ENCODE results near the gene SRPK3.

Gene SRPK3

GRCh38 chrX:153762626-153763173 lies 18.1 kb upstream of the SRPK3 start:
- TF ChIP-seq REST (IDR thresholded peaks at IDR 0.05; ENCODE audit: insufficient replicate concordance, low read depth) (no peak), SPI1 (IDR thresholded peaks at IDR 0.05; ENCODE audit: borderline replicate concordance, low read depth) (no peak), GABPA (IDR thresholded peaks at IDR 0.05; ENCODE audit: low read depth) (no peak), POLR2AphosphoS5 (IDR thresholded peaks at IDR 0.05; ENCODE audit: low read depth) (no peak)
- H3K4me3 ChIP-seq (replicated peaks; ENCODE audit: insufficient read depth, low read length), result no peak overlapping the region
- no peaks in the 10 kb centered on the region for H3K27me3 ChIP-seq (ENCODE audit: insufficient read depth, poor library complexity, severe bottlenecking)
- DNase-seq (ENCODE audit: low read depth in 1 of 2, low spot score in 1 of 2), result no peak
- H3K27ac ChIP-seq (replicated peaks), result no peak overlapping the region

DNA sequence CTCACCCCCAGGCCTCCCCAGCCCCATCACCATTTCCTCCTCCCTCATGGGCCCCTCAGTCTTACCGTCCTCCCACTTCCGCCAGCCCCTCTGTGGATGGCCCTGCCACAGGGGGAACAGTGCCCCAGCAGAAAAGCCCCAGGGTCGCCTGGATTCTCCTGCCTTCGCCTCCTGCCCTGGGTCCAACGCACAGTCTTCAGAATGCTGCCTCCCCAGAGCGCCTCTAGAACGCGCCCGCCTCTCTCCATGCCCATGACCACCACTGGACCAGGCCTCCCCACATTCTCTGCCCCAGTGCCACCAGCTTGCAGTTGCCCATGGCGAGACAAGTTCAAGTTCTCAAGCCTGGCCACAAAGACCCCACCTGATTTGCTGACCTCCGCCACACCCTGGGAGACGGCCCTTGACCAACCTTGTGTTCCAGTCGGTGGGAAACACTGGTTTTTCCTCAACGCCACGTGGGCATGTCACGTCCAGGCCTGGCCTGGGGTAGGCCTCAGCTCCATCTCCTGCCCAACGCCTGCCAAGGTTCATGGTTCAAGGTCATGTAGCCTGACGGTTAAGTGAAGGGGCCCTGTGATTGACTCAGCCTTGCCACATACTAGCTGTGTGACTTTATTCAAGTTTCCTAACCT lies 17.4 kb upstream of the SRPK3 start:
- Histone ChIP-seq H3K4me3 (replicated peaks; ENCODE audit: insufficient read depth, low read length) (no peak overlapping the region), H3K27me3 (ENCODE audit: insufficient read depth, poor library complexity, severe bottlenecking) (no peaks in the 10 kb centered on the region), H3K27ac (replicated peaks) (no peak overlapping the region)
- no peak for DNase-seq (ENCODE audit: low read depth in 1 of 2, low spot score in 1 of 2)
- TF ChIP-seq REST (IDR thresholded peaks at IDR 0.05; ENCODE audit: insufficient replicate concordance, low read depth) (no peak), GABPA (IDR thresholded peaks at IDR 0.05; ENCODE audit: low read depth) (no peak), SPI1 (IDR thresholded peaks at IDR 0.05; ENCODE audit: borderline replicate concordance, low read depth) (no peak), CTCF (IDR thresholded peaks at IDR 0.05; ENCODE audit: insufficient read depth, low read length) (no peak), POLR2AphosphoS5 (IDR thresholded peaks at IDR 0.05; ENCODE audit: low read depth) (no peak)

DNA sequence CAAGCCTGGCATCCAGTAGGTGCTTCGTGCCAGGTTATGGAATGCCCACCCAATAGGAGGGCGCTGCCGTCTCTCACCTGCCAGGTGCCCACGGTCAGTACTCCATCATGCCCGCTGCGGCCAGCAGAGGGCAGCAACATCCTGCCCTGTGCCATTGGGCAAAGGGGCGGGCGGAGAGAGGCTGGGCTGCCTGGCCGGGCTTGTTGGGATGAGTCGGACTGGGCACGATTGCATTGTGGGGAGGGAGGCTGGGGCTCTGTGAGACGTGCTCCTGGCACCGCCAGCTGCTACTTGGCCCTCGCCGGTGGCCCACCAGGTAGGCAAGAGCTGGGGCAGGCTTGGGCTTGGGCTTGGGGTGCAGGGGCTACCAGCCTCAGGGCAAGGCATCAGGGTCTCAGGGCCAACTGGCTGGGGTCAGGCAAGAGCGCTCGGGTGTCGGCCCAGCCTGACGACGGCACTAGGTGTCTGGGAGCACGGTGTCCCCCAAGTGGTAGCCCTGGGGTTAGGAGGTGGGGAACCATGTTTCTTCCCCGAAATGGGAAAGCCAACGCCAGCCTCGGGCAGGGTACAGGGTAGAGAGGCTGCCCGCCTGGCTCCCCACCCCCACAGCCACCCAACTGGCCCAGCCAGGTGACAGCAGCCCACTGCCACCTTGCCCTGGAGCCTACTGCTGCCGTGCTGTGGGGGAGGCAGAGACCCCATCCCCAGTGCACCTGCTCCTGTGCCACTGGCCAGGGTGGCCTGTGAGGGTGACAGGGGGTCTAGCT lies 16.7 kb upstream of the SRPK3 start, which contains the start of gene PLXNB3:
PLXNB3 (plus strand) TSS at position 261 of the 767 bp plus-strand sequence. CDS start 1,287 bp downstream, outside the sequence.
- no peak for TF ChIP-seq GABPA (IDR thresholded peaks at IDR 0.05; ENCODE audit: low read depth)
- peak; percentile 49 for TF ChIP-seq CTCF (IDR thresholded peaks at IDR 0.05; ENCODE audit: insufficient read depth, low read length)
- H3K27me3 ChIP-seq (ENCODE audit: insufficient read depth, poor library complexity, severe bottlenecking), result no peaks in the 10 kb centered on the region
- H3K27ac ChIP-seq (replicated peaks), result no peak within 1 kb of the TSS
- no peak within 1 kb of the TSS for H3K4me3 ChIP-seq (replicated peaks; ENCODE audit: insufficient read depth, low read length)
- peak; percentile 29 to 77 for DNase-seq (ENCODE audit: low read depth in 1 of 2, low spot score in 1 of 2)

DNA sequence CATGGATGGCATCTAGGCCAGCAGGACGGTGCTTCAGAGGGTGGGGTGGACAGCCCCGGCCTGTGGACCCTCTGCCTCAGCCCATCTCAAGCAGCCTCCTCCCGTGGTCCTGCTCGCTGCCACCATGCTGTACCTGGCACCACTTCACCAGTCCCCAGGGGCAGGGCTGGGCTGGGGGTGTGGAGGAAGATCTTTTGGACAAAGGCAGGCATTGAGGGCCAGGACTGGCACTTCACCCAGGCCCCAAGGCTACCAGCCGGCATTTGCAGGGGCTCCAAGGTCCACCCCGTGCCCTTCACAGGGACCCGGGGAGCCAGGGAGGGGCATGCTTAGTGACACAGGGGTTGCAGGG lies 16.1 kb upstream of the SRPK3 start:
- DNase-seq (ENCODE audit: low read depth in 1 of 2, low spot score in 1 of 2), result no peak
- H3K4me3 ChIP-seq (replicated peaks; ENCODE audit: insufficient read depth, low read length), result no peak overlapping the region
- H3K27ac ChIP-seq (replicated peaks), result no peak overlapping the region

More for the DNA sequence above, 16.1 kb upstream of the SRPK3 start:
- no peaks in the 10 kb centered on the region for H3K27me3 ChIP-seq (ENCODE audit: insufficient read depth, poor library complexity, severe bottlenecking)
- TF ChIP-seq GABPA (IDR thresholded peaks at IDR 0.05; ENCODE audit: low read depth), result no peak
- no peak for TF ChIP-seq SPI1 (IDR thresholded peaks at IDR 0.05; ENCODE audit: borderline replicate concordance, low read depth)
- TF ChIP-seq POLR2AphosphoS5 (IDR thresholded peaks at IDR 0.05; ENCODE audit: low read depth), result no peak
- no peak for TF ChIP-seq REST (IDR thresholded peaks at IDR 0.05; ENCODE audit: insufficient replicate concordance, low read depth)
- no peak for TF ChIP-seq CTCF (IDR thresholded peaks at IDR 0.05; ENCODE audit: insufficient read depth, low read length)
